GM19452 (cell line): ENCODE data around the gene PODN.

ENCODE experiments used
- ATAC-seq: cut with Tn5 transposase; IDR thresholded peaks from one replicate; pipeline ENCODE4 v1.9.1; 2021; ENCODE audit not compliant: unreplicated experiment

The PODN gene

GRCh38 chr1:53049574-53049967, 12.4 kb upstream of the PODN start:
- ATAC-seq = no peak

- ATAC-seq = no peak
Observed at GRCh38 chr1:53050310-53050709, 11.7 kb upstream of the PODN start.

- ATAC-seq = no peak
Observed at GRCh38 chr1:53051676-53052075, 10.3 kb upstream of the PODN start.

- ATAC-seq = no peak
Observed at GRCh38 chr1:53057127-53057526, 4.9 kb upstream of the PODN start.

GRCh38 chr1:53060579-53060978, 1.4 kb upstream of the PODN start:
- no peak for ATAC-seq

- no peak for ATAC-seq
Observed at GRCh38 chr1:53061123-53061858, 722 bp upstream of the PODN start.

- ATAC-seq = no peak
Observed at GRCh38 chr1:53062708-53063591, 937 bp downstream of the PODN start.

- no peak for ATAC-seq
Observed at GRCh38 chr1:53063744-53064515, 1.9 kb downstream of the PODN start.

- no peak for ATAC-seq
Observed at GRCh38 chr1:53065391-53065790, 3.4 kb downstream of the PODN start.

- ATAC-seq = no peak
Observed at GRCh38 chr1:53066488-53066887, 4.5 kb downstream of the PODN start.

- ATAC-seq = no peak
Observed at GRCh38 chr1:53066891-53067738, 5.1 kb downstream of the PODN start.

GRCh38 chr1:53067886-53068285, 5.9 kb downstream of the PODN start:
- no peak for ATAC-seq

- no peak for ATAC-seq
Observed at GRCh38 chr1:53068314-53069099, 6.5 kb downstream of the PODN start.

GRCh38 chr1:53069265-53069662, 7.3 kb downstream of the PODN start:
- ATAC-seq = no peak

GRCh38 chr1:53069663-53070327, 7.8 kb downstream of the PODN start:
- no peak for ATAC-seq

GRCh38 chr1:53070621-53071020, 8.6 kb downstream of the PODN start:
- ATAC-seq = no peak

GRCh38 chr1:53071167-53071865, 9.3 kb downstream of the PODN start:
- no peak for ATAC-seq

- ATAC-seq = no peak
Observed at GRCh38 chr1:53071915-53072314, 9.9 kb downstream of the PODN start.

GRCh38 chr1:53073287-53073686, 11.3 kb downstream of the PODN start:
- ATAC-seq = no peak
